A549 (cell line): ENCODE measurements around the gene ATP2A2.

ENCODE experiments used
- CTCF ChIP-seq: fragments of >200 bp; sonication (Bioruptor Twin); formaldehyde crosslinking; IDR thresholded peaks from 3 replicates; pipeline ENCODE4 v1.5.1; 2016
- EP300 ChIP-seq, 2 experiments: fragments of >200 bp; sonication (Bioruptor Twin); formaldehyde crosslinking; IDR thresholded peaks; 2 replicates in 1 of 2; 3 replicates in 1 of 2; pipeline ENCODE4 v1.6.1; 2016 to 2017
- HDAC2 ChIP-seq: fragments of 200-600 bp; sonication (generic); IDR thresholded peaks from 2 replicates; pipeline ENCODE4 v1.6.1; 2016
- HMGXB4 ChIP-seq: fragments of 250-450 bp; sonication (Bioruptor Pico); IDR thresholded peaks from 2 replicates; pipeline ENCODE4 v1.5.0; 2021; ENCODE audit warnings: mild to moderate bottlenecking, moderate library complexity, borderline replicate concordance
- JUNB ChIP-seq: fragments of >200 bp; sonication (Bioruptor Twin); formaldehyde crosslinking; IDR thresholded peaks from 2 replicates; pipeline ENCODE4 v1.6.1; 2016
- MAFK ChIP-seq: fragments of 450-650 bp; IDR thresholded peaks from 2 replicates; pipeline ENCODE4 v1.6.1; 2014; ENCODE audit not compliant: partially characterized antibody
- POLR2A ChIP-seq: IDR thresholded peaks from 2 replicates; pipeline ENCODE4 v1.6.1; 2012; ENCODE audit warnings: mild to moderate bottlenecking, low read length
- RAD21 ChIP-seq, 2 experiments: fragments of >200 bp in 1 of 2; sonication (Bioruptor Twin) in 1 of 2; formaldehyde crosslinking in 1 of 2; IDR thresholded peaks in 1 of 2; conservative IDR thresholded peaks in 1 of 2; 2 replicates in 1 of 2; 3 replicates in 1 of 2; pipeline ENCODE4 v1.6.1; 2012 to 2018; ENCODE audit warnings: inconsistent platforms in 1 of 2
- USF2 ChIP-seq: fragments of 450-650 bp; IDR thresholded peaks from 2 replicates; pipeline ENCODE4 v1.6.1; 2014; ENCODE audit warnings: antibody characterized with exemption

- TF ChIP-seq USF2, result no peak
- TF ChIP-seq MAFK, result no peak
- TF ChIP-seq CTCF, result no peak
- TF ChIP-seq EP300 (IDR thresholded peaks at IDR 0.05), result no peak
- TF ChIP-seq RAD21 (conservative IDR thresholded peaks at IDR 0.05 in 1 of 2, IDR thresholded peaks at IDR 0.05 in 1 of 2), result no peak
- no peak for TF ChIP-seq POLR2A
- TF ChIP-seq HDAC2, result no peak
- TF ChIP-seq HMGXB4, result no peak
- TF ChIP-seq JUNB, result no peak
Observed at GRCh38 chr12:110301065-110301806, 20.2 kb downstream of the ATP2A2 start.
